Thyroid gland (tissue), 4 donors: ENCODE data around the gene FNBP1.
"Not testable (repeated sequence)": the region's sequence is repeated elsewhere in the genome, so short reads cannot be mapped to it uniquely, and the experiment has no call there.

Source experiments
- CTCF ChIP-seq, 6 experiments: fragments of 200-600 bp in 3 of 6; fragments of 450-650 bp in 3 of 6; sonication (generic) in 3 of 6; IDR thresholded peaks; one replicate each; pipeline ENCODE4 v1.5.1; 2016 to 2019; ENCODE audit warnings: antibody characterized with exemption in 6 of 6, mild to moderate bottlenecking in 2 of 6, inconsistent platforms in 1 of 6, moderate library complexity in 1 of 6
- POLR2A ChIP-seq, 2 donors: fragments of 450-650 bp; IDR thresholded peaks; one replicate each; pipeline ENCODE4 v1.6.1; 2017; ENCODE audit warnings: antibody characterized with exemption in 2 of 2, mild to moderate bottlenecking in 2 of 2, moderate library complexity in 1 of 2

DNA sequence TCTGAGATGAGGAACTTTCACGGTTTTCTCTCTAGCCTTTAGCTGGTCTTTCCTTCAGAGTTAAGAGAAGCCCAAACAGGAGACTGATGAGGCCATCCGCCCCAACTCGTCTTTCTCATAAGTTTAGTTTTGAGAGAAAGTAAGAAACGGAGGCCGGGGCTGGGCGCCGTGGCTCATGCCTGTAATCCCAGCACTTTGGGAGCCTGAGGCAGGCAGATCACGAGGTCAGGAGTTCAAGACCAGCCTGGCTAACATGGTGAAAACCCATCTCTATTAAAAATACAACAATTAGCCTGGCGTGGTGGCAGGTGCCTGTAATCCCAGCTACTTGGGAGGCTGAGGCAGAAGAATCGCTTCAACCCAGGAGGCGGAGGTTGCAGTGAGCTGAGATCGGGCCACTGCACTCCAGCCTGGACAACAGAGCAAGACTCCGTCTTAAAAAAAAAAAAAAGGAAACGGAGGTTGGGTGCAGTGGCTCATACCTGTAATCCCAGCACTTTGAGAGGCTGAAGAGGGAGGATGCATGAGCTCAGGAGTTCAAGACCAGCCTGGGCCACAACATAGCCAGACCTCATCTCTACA is 152.2 kb downstream of the FNBP1 start:
- TF ChIP-seq CTCF, POLR2A (IDR thresholded peaks at IDR 0.05): not testable (repeated sequence)
